ENCODE data around the gene SPATA32.

GRCh38 chr17:45307290-45308015, 45.6 kb upstream of the SPATA32 start:
- TF ChIP-seq CTCF (IDR thresholded peaks at IDR 0.05) = no peak
- no peak for TF ChIP-seq EZH2phosphoT487 (IDR thresholded peaks at IDR 0.05)
